IMR-90 (cell line): ENCODE data around the gene RNF144A. TPM values are rescaled to one million over a fixed set of nuclear protein-coding genes. Genes with fewer than 3 reads are reported as not detected.

Experiments used
- ATAC-seq: fragments of 200-7000 bp; cut with Tn5 transposase; 2 replicates; pipeline ENCODE4 v1.9.1; 2020; ENCODE audit warnings: low read depth, mild to moderate bottlenecking, moderate library complexity
- BruUV-seq: library from RNA; stranded (reverse); fragments of 400-500 nt; replicated peaks from 2 replicates; lab custom pipeline; 2021; lab: Mats Ljungman, UMichigan
- CTCF ChIA-PET: fragments of 300-600 bp; formaldehyde crosslinking; extraction: SDS; loops from one replicate; lab custom pipeline; 2021; ENCODE audit warnings: antibody characterized with exemption; lab: Yijun Ruan, JAX
- POLR2A ChIA-PET: fragments of 300-600 bp; sonication (Branson Sonifier 250); formaldehyde crosslinking; loops from one replicate; lab custom pipeline; 2022; ENCODE audit warnings: antibody characterized with exemption; ENCODE audit not compliant: unreplicated experiment; lab: Charles Lee
- DNase-seq: peaks from one replicate; pipeline ENCODE4 v3.0.0; 2013
- H2AFZ ChIP-seq: replicated peaks from 2 replicates; pipeline ENCODE3; 2013; ENCODE audit warnings: low read length, mild to moderate bottlenecking; ENCODE audit not compliant: poor library complexity
- H2AK5ac ChIP-seq: 2 replicates; pipeline ENCODE4 v1.6.1; 2013; ENCODE audit warnings: low read depth, low read length, inconsistent platforms
- H2AK9ac ChIP-seq: replicated peaks from 2 replicates; pipeline ENCODE3; 2013; ENCODE audit warnings: mild to moderate bottlenecking, low read depth, low read length, moderate library complexity; ENCODE audit not compliant: poor library complexity
- H2BK120ac ChIP-seq: 2 replicates; pipeline ENCODE4 v1.6.1; 2013; ENCODE audit warnings: low read depth, low read length, inconsistent platforms
- H2BK15ac ChIP-seq: 3 replicates; pipeline ENCODE4 v1.6.1; 2013; ENCODE audit warnings: low read depth, low read length, inconsistent platforms
- H2BK20ac ChIP-seq: 2 replicates; pipeline ENCODE4 v1.6.1; 2013; ENCODE audit warnings: low read depth, mild to moderate bottlenecking, inconsistent platforms, low read length, moderate library complexity
- H2BK5ac ChIP-seq: 2 replicates; pipeline ENCODE4 v1.6.1; 2013; ENCODE audit warnings: mild to moderate bottlenecking, low read depth, low read length, inconsistent platforms; ENCODE audit not compliant: poor library complexity, severe bottlenecking
- H3K14ac ChIP-seq: replicated peaks from 2 replicates; pipeline ENCODE4 v1.6.1; 2013; ENCODE audit warnings: low read depth, low read length, inconsistent platforms
- H3K18ac ChIP-seq: 2 replicates; pipeline ENCODE4 v1.6.1; 2013; ENCODE audit warnings: low read depth, low read length, control low read depth
- H3K23ac ChIP-seq: 2 replicates; pipeline ENCODE4 v1.6.1; 2013; ENCODE audit warnings: low read depth, low read length, inconsistent platforms
- H3K27ac ChIP-seq: 2 replicates; pipeline ENCODE4 v1.5.1; 2013; ENCODE audit warnings: mild to moderate bottlenecking, control low read depth, low read length; ENCODE audit not compliant: insufficient read depth
- H3K27me3 ChIP-seq: 2 replicates; pipeline ENCODE4 v1.6.1; 2013; ENCODE audit warnings: low read length; ENCODE audit not compliant: control insufficient read depth, insufficient read depth
- H3K36me3 ChIP-seq: 2 replicates; pipeline ENCODE4 v1.6.1; 2013; ENCODE audit warnings: low read length, mixed read lengths; ENCODE audit not compliant: control insufficient read depth, insufficient read depth
- H3K4ac ChIP-seq: 2 replicates; pipeline ENCODE4 v1.6.1; 2013; ENCODE audit warnings: low read depth, low read length, inconsistent platforms
- H3K4me1 ChIP-seq: 2 replicates; pipeline ENCODE4 v1.6.1; 2013; ENCODE audit warnings: low read length, mixed read lengths; ENCODE audit not compliant: control insufficient read depth, insufficient read depth
- H3K4me2 ChIP-seq: 2 replicates; pipeline ENCODE4 v1.6.1; 2013; ENCODE audit warnings: low read depth, mild to moderate bottlenecking, control low read depth, low read length, moderate library complexity
- H3K4me3 ChIP-seq: 2 replicates; pipeline ENCODE4 v1.5.1; 2013; ENCODE audit warnings: low read depth, mild to moderate bottlenecking, control low read depth, low read length, moderate library complexity; ENCODE audit not compliant: insufficient read depth
- H3K56ac ChIP-seq: 2 replicates; pipeline ENCODE4 v1.6.1; 2013; ENCODE audit warnings: low read length, inconsistent platforms; ENCODE audit not compliant: insufficient read depth; ENCODE audit errors: extremely low read depth
- H3K79me1 ChIP-seq, 2 experiments: 2 replicates each; pipeline ENCODE4 v1.6.1; 2013; ENCODE audit warnings: low read length in 2 of 2, inconsistent platforms in 1 of 2, low read depth in 1 of 2
- H3K9ac ChIP-seq: 2 replicates; pipeline ENCODE4 v1.6.1; 2013; ENCODE audit warnings: low read depth, low read length, control low read depth
- H3K9me1 ChIP-seq: 2 replicates; pipeline ENCODE4 v1.6.1; 2013; ENCODE audit warnings: low read length, inconsistent platforms; ENCODE audit not compliant: insufficient read depth
- H3K9me3 ChIP-seq: 2 replicates; pipeline ENCODE4 v1.6.1; 2013; ENCODE audit warnings: low read length; ENCODE audit not compliant: control insufficient read depth, insufficient read depth
- H4K20me1 ChIP-seq: 2 replicates; pipeline ENCODE4 v1.6.1; 2013; ENCODE audit warnings: low read length, inconsistent platforms; ENCODE audit not compliant: insufficient read depth
- H4K5ac ChIP-seq: 2 replicates; pipeline ENCODE4 v1.6.1; 2013; ENCODE audit warnings: mild to moderate bottlenecking, low read depth, low read length, control low read depth
- H4K8ac ChIP-seq, 2 experiments: 2 replicates each; pipeline ENCODE4 v1.6.1; 2013; ENCODE audit warnings: low read depth in 2 of 2, low read length in 2 of 2, control low read depth in 1 of 2, inconsistent platforms in 1 of 2
- H4K91ac ChIP-seq: 2 replicates; pipeline ENCODE4 v1.6.1; 2013; ENCODE audit warnings: low read depth, low read length, inconsistent platforms; ENCODE audit not compliant: insufficient read depth
- CTCF ChIP-seq: conservative IDR thresholded peaks from 2 replicates; pipeline ENCODE4 v1.5.1; 2012; ENCODE audit warnings: mild to moderate bottlenecking, low read depth, low read length, improper control_type of control experiment
- ELK1 ChIP-seq: fragments of 150-350 bp; IDR thresholded peaks from 2 replicates; pipeline ENCODE4 v1.6.1; 2016; ENCODE audit warnings: low read depth, mild to moderate bottlenecking, low read length, moderate library complexity, borderline replicate concordance
- NFE2L2 ChIP-seq: fragments of 150-350 bp; IDR thresholded peaks from 2 replicates; pipeline ENCODE4 v1.6.1; 2016; ENCODE audit warnings: low read depth, mild to moderate bottlenecking, low read length
- WGBS, 2 experiments: methylation state at CpG; one replicate each; pipeline versions ENCODE4 v1.1.5 to v1.1.7; 2013; ENCODE audit warnings: missing lambda C conversion rate in 2 of 2; ENCODE audit not compliant: insufficient read length in 1 of 2; ENCODE audit errors: extremely low coverage in 2 of 2; 5-methylcytosine and 5-hydroxymethylcytosine counted together
- dilution Hi-C: fragments of 300-500 bp; cut with HindIII; formaldehyde crosslinking; loops from one replicate; pipeline ENCODE4 v1.14.3; 2018; ENCODE audit warnings: low sequenced_read_pairs; ENCODE audit not compliant: unreplicated experiment
- in situ Hi-C: fragments of 300-500 bp; cut with MboI; formaldehyde crosslinking; loops from 3 replicates; pipeline ENCODE4 v1.14.3; 2019; ENCODE audit warnings: low sequenced_read_pairs, inconsistent platforms, mixed read lengths
- intact Hi-C: fragments of 100-400 bp; cut with micrococcal nuclease; formaldehyde crosslinking; loops from 2 replicates; pipeline ENCODE4 v1.10.0; 2022
- polyA plus RNA-seq, 3 experiments: library from polyadenylated mRNA; depleted of rRNA; stranded (reverse); fragments of >200 nt; gene quantifications; 2 replicates each; pipeline ENCODE4 v1.2.3, GENCODE V29; 2012; ENCODE audit warnings: low replicate concordance in 1 of 3
- total RNA-seq: library from RNA; depleted of rRNA; stranded (reverse); fragments of >200 nt; gene quantifications from 2 replicates; pipeline ENCODE4 v1.2.3, GENCODE V29; 2012

RNF144A gene
- total and polyA plus RNA-seq, 2 of the 4 experiments (the other 2 are of a cell fraction): 0.18 to 0.26 TPM

DNA sequence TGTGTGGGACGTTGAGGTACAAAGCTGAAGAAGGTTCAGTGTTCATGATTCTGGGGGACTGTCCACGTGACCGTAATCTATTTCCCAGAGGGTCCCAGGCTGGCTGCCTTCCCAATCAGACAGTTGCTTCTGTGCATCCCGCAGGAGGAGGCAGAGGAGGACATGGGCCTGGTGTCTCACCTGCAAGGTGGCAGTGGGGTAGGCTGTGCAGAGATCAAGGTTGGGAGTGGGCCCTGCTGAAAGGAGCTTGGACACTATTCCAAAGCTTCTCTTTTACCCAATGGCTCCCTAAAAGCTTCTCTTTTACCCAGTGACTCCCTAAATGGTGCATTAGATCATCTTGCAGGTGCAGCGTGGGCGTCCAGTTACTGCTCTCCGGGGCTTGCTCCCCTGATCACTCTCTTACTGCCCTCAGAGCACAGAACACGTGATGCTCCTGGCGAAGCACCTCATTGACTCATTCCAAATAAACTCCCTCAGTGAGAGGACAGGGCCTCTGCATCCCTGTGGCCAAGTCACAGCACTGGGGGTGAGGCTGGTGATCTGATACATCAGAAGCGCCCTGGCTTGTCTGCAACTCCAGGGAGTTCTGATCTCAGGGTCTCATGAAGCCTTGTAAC is 41.5 kb downstream of the RNF144A start:
- Histone ChIP-seq H4K91ac (no peak overlapping the region), H3K9ac (no peak overlapping the region), H4K5ac (no peak overlapping the region), H3K4ac (no peak overlapping the region), H3K9me3 (0 out of 2 replicates have a peak, but pooled peaks cover 3% of the 10 kb centered on the region), H3K9me1 (no peaks in the 10 kb centered on the region), H2AK9ac (no peak overlapping the region), H3K79me1 (no peaks in the 10 kb centered on the region), H3K4me3 (no peak overlapping the region), H3K18ac (no peak overlapping the region), H2BK120ac (no peak overlapping the region), H4K20me1 (no peaks in the 10 kb centered on the region), H3K36me3 (no peaks in the 10 kb centered on the region), H2BK15ac (no peak overlapping the region), H2BK20ac (no peak overlapping the region), H3K56ac (no peak overlapping the region), H3K23ac (no peak overlapping the region), H4K8ac (no peak overlapping the region), H2AK5ac (no peak overlapping the region), H2BK5ac (no peak overlapping the region), H3K27ac (no peak overlapping the region), H2AFZ (no peak overlapping the region), H3K14ac (no peak overlapping the region), H3K27me3 (peaks cover 2% of the 10 kb centered on the region; the same call in 1 of the 2 replicates), H3K4me2 (no peak overlapping the region), H3K4me1 (no peaks in the 10 kb centered on the region)
- in situ Hi-C loops (no loop called here), intact Hi-C loops (no loop called here), dilution Hi-C loops (no loop called here)
- TF ChIP-seq ELK1 (no peak), NFE2L2 (no peak), CTCF (no peak)
- DNase-seq (no peak), ATAC-seq (no peak)
- POLR2A ChIA-PET: no interaction called here
- WGBS, 2 experiments: 100% methylated on average over 1 of the region's 10 CpGs; no CpG with 5 or more reads in 1 of the 2 experiments
- CTCF ChIA-PET: no interaction called here
- no TSS peak for BruUV-seq
